AG04449 (cell line): ENCODE measurements around the gene CNOT8.

Experiments used
- CTCF ChIA-PET: fragments of 350-600 bp; formaldehyde crosslinking; extraction: SDS; loops from one replicate; lab custom pipeline; 2021; ENCODE audit warnings: antibody characterized with exemption; lab: Yijun Ruan, JAX
- POLR2A ChIA-PET: fragments of 400-600, 350-600 bp; formaldehyde crosslinking; extraction: SDS; loops from one replicate; lab custom pipeline; 2020; ENCODE audit warnings: antibody characterized with exemption, inconsistent platforms; lab: Yijun Ruan, JAX
- DNase-seq: peaks from one replicate; pipeline ENCODE4 v3.0.0-alpha.2; 2010; ENCODE audit warnings: low read depth, low spot score
- H3K4me3 ChIP-seq: 2 replicates; pipeline ENCODE4 v1.5.1; 2011; ENCODE audit warnings: low read depth, mild to moderate bottlenecking, control low read depth, low read length
- TF ChIP-seq, protein P1 (sequence below): IDR thresholded peaks from one replicate; pipeline ENCODE4 v1.5.1; 2011; ENCODE audit warnings: mild to moderate bottlenecking, moderate library complexity, low read length, control low read depth, inconsistent platforms; ENCODE audit not compliant: insufficient read depth; ENCODE audit errors: missing control alignments

Gene CNOT8

GRCh38 chr5:154878642-154879335, 20.4 kb downstream of the CNOT8 start:
- DNase-seq, result no peak
- ChIA-PET POLR2A (no interaction called here), CTCF (no interaction called here)
- TF ChIP-seq, protein P1, sequence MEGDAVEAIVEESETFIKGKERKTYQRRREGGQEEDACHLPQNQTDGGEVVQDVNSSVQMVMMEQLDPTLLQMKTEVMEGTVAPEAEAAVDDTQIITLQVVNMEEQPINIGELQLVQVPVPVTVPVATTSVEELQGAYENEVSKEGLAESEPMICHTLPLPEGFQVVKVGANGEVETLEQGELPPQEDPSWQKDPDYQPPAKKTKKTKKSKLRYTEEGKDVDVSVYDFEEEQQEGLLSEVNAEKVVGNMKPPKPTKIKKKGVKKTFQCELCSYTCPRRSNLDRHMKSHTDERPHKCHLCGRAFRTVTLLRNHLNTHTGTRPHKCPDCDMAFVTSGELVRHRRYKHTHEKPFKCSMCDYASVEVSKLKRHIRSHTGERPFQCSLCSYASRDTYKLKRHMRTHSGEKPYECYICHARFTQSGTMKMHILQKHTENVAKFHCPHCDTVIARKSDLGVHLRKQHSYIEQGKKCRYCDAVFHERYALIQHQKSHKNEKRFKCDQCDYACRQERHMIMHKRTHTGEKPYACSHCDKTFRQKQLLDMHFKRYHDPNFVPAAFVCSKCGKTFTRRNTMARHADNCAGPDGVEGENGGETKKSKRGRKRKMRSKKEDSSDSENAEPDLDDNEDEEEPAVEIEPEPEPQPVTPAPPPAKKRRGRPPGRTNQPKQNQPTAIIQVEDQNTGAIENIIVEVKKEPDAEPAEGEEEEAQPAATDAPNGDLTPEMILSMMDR, result no peak
- no peak overlapping the region for H3K4me3 ChIP-seq

DNA sequence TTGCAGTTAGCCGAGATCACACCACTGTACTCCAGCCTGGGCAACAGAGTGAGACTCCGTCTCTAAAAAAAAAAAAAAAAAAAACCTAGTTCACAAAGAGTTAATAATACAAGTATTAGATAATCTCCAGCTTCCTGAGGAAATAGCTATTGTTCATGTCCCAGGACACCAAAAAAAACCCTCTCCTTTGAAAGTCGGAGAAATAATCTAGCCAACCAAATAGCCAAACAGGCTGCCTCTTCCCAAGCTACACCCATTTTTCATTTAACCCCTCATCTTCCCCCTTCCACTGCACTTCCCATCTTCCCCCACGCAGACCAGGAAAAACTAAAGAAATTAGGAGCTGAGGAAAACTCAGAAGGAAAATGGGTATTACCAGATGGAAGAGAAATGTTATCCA, 23.6 kb downstream of the CNOT8 start:
- TF ChIP-seq, protein P1, result no peak
- no peak overlapping the region for H3K4me3 ChIP-seq
- ChIA-PET CTCF (interaction anchor here (1.1 kb wide), 1 partner anchor 14 kb away, joined by 5 read pairs; no protein-coding TSS in a partner anchor), POLR2A (interaction anchor here (0.6 kb wide), 1 partner anchor 20 kb away, joined by 4 read pairs; no protein-coding TSS in a partner anchor)
- DNase-seq, result no peak

GRCh38 chr5:154884424-154884823, 26.0 kb downstream of the CNOT8 start:
- no peak for DNase-seq
- POLR2A ChIA-PET, result no interaction called here
- CTCF ChIA-PET, result interaction anchor here (1.0 kb wide), 1 partner anchor 21 kb away, joined by 3 read pairs; no protein-coding TSS in a partner anchor
- H3K4me3 ChIP-seq, result no peak overlapping the region
- TF ChIP-seq, protein P1, result no peak

DNA sequence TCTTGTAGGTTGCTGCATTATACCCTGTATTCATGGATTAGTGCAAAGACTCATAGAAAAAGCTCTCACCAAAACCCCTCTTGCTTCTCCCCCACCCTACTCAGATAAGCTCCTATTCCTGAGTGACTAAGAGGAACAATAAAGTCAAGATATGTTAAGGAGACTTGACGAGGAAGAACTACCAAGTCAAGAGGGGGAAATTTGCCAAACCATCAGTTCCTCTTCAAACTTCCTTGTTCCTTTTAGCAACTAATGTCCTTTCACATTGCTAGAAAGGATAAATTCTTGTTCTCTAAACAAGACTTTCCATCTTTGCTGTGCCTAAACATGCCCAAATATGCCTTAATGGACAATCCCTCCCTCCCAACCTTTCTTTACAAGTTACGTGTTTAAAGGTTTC, 27.0 kb downstream of the CNOT8 start:
- H3K4me3 ChIP-seq, result no peak overlapping the region
- ChIA-PET CTCF (interaction anchor here (1.0 kb wide), 1 partner anchor 13 kb away, joined by 4 read pairs; no protein-coding TSS in a partner anchor), POLR2A (no interaction called here)
- no peak for DNase-seq
- TF ChIP-seq, protein P1, result no peak

- no peak overlapping the region for H3K4me3 ChIP-seq
- ChIA-PET CTCF (interaction anchor here (1.6 kb wide), 1 partner anchor 11 kb away, joined by 3 read pairs; no protein-coding TSS in a partner anchor), POLR2A (no interaction called here)
- DNase-seq, result no peak
- TF ChIP-seq, protein P1, result no peak
Measured at GRCh38 chr5:154892369-154892771, 33.9 kb downstream of the CNOT8 start.

DNA sequence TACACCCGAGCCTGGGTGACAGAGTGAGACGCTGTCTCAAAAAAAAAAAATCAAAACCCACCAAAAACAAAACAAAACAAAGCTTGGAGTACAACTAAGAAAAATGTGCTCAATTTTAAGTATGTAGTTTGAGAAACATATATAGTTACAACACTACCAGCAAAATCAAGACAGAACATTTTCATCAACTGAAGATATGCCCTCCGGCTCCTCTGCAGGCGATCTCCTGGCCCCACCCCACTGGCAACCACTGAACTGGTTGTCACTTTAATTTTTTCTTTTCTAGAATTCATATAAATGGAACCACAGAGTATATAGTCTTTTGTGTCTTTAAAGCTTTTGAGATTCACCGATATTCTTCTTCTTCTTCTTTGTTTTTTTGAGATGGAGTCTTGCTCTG, 35.0 kb downstream of the CNOT8 start:
- ChIA-PET CTCF (interaction anchor here (1.6 kb wide), 1 partner anchor 10 kb away, joined by 3 read pairs; no protein-coding TSS in a partner anchor), POLR2A (no interaction called here)
- no peak for DNase-seq
- no peak overlapping the region for H3K4me3 ChIP-seq
- TF ChIP-seq, protein P1, result no peak
